Limb (tissue), 2 donors: ENCODE data around the gene DGCR2.
"Not testable (repeated sequence)": the region's sequence is repeated elsewhere in the genome, so short reads cannot be mapped to it uniquely, and the experiment has no call there.

Experiments used
- DNase-seq, 2 donors: peaks; one replicate each; pipeline ENCODE4 v3.0.0-alpha.2; 2016; ENCODE audit errors: extremely low spot score in 2 of 2

The DGCR2 gene

DNA sequence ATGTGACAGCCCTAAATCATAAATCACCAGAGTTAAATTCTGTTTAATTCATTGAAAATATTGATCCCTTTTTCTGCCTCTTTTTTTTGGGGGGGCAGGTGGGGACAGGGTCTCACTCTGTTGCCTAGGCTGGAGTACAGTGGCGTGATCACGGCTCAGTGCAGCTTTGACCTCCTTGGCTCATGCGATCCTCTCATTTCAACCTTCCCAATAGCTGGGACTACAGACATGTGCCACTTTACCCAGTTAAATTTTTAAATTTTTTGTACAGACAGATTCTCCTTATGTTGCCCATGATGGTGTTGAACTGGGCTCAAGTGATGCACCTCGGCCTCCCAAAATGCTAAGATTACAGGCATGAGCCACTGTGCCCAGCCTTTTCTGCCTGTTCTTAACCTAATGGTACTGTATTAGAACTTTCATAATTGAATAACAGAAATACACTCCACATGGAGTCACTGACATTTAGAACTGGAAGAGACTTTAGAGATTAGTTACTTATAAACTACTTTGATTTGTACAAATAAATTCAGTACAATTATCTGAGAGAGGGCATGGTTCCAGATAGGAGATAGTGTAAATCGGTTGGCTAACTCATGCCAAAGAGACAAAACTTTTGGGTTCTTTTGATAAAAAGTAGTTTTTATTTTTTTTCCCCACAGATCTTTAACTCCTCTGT, 109.8 kb downstream of the DGCR2 start:
- no peak for DNase-seq

DNA sequence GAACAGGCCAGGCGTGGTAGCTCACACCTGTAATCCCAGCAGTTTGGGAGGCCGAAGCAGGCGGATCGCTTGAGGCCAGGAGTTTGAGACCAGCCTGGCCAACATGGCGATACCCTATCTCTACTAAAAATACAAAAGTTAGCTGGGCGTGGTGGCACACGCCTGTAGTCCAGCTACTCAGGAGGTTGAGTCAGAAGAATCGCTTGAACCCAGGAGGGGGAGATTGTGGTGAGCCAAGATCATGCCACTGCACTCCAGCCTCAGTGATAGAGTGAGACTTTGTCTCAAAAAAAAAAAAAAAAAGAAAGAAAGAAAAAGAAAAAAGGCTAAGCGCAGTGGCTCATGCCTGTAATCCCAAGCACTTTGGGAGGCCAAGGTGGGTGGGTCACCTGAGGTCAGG, 110.6 kb downstream of the DGCR2 start:
- DNase-seq, result not testable (repeated sequence)

DNA sequence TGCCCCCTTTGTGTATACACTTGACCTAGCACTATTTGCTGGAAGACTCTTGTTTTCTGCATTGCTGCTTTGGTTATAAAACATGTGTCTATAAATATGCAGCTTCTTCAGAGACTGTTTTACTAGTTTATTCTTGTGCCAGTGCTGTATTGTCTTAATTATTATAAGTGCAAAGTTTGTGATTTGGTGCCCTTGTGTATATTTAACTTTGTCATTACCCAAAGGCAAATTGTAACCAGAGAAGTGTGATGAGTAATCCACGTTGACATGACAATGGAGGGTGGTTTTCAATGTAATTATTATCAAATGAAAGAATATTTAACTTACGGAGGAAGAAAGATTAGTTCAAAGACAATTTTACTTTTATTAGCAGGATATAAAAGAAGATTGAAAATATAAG, 111.1 kb downstream of the DGCR2 start:
- no peak for DNase-seq

DNA sequence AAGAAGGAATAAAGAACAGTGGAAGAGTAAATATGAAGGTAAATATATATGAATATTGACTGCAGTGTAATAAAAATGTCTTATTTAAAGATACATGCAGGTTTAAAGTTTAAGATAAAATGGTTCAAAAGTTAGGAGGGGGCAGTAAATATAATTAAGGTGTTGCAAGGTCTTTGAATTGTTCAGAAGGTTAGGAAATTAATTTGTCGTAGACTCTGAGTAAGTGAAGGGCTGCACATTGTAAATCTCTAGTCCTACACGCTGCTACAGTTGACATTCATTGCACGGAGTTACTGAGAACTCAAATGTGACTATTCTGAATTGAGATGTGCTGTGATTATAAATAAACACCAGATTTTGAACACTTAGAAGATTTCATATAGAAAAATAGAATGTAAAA, 116.3 kb downstream of the DGCR2 start:
- no peak for DNase-seq

DNA sequence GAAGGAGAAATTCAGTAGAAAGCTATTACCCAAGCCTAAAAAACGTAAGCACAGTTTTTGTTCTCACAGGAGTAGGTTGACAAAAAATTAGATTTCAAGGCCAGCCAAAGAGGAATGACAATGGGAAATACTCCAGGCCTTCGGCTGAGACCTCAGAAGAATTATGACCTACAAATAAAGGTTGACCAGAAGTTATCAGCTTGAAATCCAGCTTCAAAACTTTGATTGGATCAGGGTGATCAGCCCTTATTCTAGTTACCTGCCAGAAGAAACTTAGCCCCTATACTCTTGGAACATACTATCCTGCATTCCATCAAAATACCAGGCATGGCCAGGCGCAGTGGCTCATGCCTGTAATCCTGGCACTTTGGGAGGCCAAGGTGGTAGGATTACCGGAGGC, 117.7 kb downstream of the DGCR2 start:
- DNase-seq, result no peak

DNA sequence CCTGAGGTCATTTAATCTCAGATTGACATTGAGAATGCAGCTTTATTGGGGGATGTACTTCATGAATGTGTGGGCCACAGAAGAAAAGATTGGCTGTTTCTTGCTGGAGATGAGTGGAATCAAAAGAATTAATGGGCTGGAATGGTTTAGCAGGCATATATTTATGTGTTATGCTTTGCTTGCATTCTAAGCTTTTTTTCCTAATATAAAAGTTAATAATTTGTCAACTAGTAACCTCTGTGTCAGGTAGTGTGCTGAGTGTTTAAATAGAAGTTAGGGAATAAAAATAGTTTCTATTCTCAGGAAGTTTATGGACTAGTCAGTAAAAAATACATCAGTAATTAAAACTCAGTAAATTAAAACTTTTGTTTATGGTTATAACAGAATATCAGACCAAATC, 118.7 kb downstream of the DGCR2 start:
- DNase-seq, result no peak

DNA sequence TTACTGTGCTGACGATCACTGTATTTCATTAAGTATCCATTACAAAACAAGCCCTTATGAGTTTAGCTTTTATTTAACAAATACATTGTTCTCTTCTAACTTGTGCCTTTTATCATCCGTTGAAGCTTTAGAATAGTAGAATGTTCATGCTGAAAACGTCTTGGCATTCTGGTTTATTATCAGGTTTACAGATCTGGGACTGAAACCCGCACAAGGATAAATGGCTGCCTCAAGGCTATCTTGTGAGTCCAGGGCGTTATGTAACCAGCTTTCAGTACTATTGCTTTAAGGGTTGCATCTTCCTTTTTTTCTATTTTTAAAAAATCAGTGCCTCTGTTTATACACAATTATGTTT, 119.6 kb downstream of the DGCR2 start:
- no peak for DNase-seq

DNA sequence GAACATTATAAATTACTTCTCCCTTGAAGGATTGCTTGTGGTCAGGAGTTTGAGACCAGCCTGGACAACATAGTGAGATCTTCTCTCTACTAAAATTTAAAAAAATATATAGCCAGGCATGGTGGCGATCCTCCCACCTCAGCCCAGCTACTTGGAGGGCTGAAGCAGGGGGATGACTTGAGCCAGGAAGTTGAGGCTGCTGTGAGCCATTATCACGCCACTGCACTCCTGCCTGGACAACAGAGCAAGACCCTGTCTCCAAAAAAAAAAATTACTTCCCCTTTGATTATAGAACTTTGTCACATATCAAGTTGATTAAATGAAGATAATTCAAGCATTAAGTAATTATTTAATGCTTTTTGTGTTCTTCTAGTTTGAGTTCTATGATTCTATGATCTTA, 121.0 kb downstream of the DGCR2 start:
- no peak for DNase-seq

DNA sequence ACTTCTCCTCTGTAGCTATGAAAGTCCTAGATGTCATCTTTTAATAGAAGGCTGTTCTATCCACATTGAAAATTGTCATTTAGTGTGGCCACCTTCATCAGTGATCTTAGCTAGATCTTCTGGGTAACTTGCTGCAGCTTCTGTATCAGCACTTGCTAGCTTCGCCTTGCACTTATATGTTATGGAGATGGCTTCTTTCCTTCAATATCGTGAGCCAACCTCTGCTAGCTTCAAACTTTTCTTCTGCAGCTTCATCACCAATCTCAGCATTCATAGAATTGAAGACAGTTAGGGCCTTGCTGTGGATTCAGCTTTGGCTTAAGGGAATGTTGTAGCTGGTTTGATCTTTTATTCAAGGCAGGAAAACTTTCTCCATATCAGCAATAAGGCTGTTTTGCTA, 122.1 kb downstream of the DGCR2 start:
- not testable (repeated sequence) for DNase-seq

DNA sequence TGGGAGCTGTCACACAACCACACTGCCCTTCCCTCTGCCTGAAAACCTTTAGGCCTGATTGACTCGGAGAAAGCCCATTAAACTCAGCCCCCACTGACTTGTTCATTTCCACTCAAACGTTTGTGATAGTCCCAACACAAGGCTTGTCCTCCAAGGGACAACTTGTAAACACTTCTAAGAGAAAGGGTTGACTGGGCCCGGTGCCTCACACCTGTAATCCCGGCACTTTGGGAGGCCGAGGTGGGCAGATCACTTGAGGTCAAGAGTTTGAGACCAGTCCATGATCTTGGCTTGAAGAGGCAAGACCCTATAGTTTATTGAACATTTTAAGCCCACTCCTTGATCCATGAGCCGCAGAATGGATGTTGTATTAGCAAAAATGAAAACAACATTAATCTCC, 122.8 kb downstream of the DGCR2 start:
- DNase-seq, result no peak

DNA sequence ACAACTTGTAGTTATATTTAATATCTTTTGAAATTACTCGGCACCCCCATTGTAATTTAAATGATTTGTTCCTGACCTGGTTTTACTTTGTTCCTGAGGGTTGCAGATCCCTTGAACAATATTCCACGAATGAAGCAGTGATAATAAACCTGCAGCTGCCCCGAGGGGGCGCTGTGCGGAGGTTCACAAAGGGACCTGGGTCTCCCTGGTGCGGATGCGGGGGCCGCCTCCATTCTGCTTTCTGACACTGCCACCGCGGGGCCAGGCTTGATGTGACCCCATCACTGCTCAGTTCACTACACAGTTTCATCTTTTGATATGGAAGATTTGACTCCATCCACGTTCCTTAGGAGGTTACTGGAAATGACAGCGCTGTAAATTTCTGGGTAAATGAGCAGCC, 123.2 kb downstream of the DGCR2 start:
- DNase-seq, result no peak

DNA sequence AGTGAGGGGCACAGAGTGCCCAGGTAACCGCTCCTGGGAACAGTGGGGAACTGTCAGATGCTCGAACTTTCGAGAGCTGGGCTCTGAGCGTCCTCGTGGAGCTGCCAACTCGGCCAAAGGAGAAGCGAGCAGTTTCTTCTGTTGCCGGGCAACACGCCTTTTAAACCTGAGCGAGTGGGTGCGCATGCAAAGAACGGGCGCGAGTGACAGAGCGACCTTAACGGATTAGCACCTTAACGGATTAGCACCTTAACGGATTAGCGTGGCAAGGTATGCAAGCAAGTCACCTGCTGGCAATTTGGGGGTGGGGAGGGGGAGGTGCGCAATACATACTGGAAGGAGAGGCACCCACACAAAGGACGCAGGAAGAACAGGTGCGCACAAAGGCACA, 124.3 kb downstream of the DGCR2 start:
- DNase-seq, result no peak

DNA sequence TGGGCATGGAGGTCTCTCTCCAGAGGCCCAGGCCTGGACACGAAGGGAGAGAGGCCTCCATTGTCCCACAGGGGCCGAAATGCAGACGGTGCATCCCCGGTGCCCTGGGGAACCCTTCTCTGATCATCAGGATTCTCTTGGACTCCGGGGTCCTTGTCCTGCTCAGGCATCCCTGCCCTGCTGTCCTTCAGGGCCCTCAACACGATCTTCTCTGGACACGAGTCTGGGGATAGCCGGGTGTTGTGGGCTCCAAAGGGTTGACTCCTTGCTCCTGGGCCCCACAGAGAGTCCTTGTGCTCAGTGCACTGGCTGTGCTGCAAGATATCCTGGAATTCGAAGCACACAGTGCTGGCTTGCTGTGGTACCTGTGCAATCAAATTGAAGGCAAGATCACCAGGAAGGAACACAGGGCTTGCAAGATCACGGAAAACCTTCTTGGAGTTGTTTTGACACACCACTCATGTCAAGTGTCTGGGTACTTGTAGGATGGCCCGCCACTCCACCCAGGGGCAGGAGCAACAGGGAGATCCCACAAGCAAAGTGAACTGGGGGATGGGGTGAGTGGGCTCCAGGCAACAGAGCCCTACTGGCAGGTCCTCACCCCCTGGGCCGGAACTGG, 124.8 kb downstream of the DGCR2 start:
- no peak for DNase-seq

DNA sequence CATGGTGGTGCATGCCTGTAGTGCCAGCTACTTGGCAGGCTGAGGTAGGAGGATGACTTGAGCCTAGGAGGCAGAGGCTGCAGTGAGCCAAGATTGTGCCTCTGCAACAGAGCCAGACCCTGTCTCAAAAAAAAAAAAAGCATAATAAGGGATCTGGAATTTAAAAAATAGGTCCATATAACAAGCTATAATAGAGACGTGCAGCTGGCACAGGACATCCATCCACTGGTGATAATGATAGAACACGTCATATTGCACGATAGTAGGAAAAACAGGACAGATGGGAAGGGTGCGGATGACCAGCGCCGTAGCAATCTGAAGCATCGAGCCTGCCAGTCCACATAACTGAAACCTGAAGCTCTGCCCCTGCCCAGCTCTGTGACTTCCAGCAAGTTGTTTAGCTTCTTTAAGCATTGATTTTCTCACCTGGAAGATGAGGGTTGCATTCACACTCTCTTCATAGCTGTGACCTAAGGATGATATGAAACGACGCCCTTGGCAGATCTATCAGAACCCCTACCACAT, 125.8 kb downstream of the DGCR2 start:
- DNase-seq, result no peak

DNA sequence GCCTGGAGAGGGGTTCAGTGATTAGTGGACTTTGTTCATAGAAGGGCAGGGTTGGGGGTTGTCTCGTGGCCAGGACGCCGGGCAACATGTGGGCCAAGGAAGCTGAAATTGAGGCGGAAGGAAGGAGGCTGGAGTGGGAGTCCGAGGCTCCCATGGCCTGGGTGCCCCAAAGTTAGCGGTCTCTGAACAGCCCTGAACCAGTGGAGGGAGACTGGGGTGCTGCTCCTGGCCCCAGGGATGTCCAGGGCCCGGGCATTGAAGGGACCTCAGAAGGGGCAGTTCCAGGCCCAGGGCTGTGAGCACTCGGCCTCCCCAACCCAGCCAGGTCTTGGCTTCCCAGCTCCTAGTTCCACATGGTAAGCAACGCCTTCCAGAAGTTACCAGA, 126.9 kb downstream of the DGCR2 start:
- DNase-seq, result no peak

DNA sequence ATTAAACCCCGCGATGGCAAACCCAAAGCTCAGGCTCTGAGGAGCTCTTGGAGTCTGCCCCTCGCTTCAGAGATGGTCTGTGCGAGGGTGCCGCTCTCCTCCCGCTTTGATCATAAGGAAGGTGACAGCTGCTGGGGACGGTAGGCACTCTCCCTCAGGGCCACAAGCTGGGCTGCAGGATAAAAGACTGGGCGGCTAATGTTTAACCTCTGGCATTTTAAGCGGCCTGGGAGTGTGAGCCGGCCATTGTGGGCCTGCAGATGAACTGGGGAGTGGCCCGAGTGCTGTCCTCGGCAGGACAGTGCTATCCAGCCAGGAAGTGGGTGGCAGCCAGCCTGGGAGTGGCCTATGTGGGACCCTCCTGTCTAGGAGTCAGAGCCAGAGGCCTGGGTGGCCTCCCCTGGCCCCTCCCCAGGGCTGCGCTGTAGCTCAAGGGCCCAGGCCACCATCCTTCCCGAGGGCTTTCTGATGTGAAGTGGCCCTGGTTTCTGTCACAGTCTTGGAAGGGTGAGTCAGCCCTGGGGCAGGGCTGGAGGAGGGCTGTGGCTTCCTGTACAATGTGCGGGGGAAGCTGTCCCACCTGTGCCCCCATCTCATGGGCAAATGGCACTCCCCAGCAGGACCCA, 127.4 kb downstream of the DGCR2 start:
- DNase-seq, result no peak

DNA sequence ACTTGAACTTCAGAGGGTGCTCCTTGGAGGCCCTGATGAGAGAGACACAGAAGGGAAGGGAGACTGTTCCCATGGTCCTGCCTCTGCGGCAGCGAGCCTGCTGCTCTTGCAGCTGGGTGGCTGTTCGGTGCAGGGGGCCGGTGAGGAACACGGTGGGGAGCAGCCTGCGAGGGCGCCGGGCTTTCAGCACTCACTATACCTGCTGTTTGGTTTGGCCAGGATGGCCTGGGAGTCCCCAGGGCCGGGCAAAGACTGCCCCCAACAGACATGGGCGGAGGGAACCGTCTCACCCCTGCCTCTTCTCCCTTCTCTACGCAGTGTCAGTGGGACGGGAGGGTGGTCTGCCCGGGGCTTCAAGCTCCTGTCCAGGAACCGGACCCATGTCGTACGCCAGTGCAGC, 128.2 kb downstream of the DGCR2 start:
- no peak for DNase-seq

DNA sequence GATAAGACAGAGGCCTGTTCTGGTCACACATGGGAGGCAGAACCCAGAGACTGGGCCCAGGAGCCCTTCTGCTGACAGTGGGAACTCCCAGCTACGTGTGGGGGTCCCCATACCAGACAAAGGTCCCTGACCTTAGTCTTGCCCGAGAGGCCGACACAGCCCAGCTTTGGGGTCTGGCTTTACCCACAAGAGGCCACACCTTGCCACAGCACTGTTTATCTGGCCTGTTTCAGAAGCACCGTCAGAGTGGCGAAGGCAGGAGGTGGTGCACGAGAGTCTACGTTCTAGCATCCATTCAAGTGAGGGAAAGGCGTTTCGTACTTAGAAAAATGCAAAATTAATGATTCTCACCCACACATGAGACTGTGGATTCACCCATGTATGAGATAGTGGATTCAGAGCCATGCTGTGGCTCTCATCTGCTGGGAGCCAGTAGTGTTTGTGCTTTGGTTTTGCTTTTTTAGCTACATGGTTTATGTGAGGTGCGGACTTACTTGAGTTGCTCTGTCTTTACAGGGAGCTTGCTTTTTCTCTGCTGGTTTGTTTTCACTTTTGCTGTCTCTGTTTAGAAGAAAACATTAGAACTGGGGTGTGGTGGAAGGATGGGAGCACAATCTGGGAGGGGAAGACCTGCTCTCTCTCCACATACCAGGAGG, 129.5 kb downstream of the DGCR2 start:
- no peak for DNase-seq

DNA sequence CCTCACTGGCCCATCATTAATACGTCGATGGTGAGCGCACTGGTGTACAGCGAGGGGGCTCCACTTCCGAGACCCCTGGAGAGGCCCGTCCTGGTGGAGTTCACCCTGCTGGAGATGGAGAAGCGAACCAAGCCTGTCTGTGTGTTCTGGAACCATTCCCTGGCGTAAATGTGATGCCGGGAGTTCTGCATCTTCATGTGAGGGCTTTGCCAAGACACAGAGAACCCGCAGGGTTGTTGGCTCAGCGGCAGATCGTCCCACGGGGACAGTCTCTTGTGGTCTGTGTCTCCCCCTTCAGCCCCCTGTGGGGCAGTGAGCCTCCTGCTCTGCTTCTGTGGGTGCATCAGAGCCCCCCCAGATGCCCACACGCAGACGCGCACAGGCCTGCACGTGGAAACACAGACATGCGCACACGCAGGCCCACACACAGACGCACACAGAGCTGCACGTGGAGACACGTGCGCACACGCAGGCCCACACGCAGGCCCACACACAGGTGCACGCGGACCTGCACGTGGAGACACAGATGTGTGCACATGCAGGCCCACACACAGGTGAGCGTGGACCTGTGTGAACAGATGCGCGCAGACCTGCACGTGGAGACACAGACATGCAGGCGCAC, 130.3 kb downstream of the DGCR2 start:
- no peak for DNase-seq

DNA sequence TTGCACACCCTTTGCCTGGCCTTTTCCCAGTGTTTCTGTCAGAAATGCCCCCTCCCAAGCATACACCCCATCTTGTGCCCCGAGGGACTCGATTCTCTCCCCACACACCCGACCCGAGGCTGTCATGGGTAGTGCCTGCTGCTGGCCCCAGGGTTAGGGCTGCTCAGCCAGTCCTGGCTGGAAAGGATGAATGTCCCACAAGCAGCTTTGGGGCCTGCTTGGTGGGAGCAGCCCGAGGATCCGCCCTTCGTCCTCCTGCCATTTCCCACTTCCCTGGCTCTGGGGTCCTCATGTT, 131.1 kb downstream of the DGCR2 start:
- DNase-seq, result no peak

DNA sequence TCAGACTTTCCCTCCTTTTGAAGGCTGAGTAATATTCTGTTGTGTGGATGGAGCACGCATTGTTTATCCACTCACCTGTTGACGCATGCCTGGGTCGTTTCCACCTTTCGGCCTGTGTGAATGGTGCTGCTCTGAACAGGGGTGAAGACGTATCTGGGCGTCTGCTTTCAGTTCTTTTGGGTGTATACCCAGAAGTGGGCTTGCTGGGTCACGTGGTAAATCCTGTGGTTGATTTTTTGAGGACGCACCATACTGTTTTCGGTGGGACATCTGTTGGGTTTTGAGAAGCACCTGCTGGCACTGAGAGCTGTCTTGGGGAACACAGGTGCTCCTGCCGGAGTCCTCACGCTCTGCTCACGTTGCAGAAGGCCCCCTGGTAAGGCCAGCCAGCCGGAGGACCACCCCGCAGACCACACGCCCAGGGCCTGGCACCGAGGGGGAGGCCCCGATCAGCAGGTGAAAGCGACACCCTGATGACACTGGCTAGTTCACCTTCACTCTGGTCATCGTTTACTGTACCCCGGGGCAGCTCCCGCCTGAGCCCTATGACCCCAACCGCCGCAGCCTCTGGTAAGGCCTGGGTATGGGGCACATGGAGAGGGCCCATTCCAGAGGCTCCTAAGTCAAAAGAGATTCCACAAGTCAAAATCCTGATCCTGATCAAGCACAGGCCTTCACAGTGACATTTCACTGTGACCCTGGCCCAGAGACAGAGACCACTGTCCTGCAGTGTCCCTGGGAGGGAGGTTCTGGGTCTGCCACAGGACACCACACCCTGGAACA, 131.7 kb downstream of the DGCR2 start:
- no peak for DNase-seq

DNA sequence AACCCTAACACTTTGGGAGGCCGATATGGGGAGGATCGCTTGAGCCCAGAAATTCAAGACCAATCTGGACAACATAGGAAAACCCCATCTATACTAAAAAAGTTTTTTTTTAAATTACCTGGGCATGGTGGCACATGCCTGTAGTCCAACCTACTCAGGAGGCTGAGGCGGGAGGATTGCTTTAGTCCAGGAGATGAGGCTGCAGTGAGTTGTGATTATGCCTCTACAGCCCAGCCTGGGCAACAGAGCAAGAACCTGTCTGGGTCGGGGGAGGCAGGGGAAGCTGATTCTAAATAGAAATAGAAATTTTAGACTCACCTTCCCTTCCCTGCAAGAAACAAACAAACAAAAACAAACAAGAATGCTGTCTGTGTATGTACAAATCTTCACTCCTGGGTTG, 133.3 kb downstream of the DGCR2 start:
- DNase-seq, result no peak
